Measurements from ENCODE around the gene RAB40A. TPM values are rescaled to one million over a fixed set of nuclear protein-coding genes. Genes with fewer than 3 reads are reported as not detected.

RAB40A gene
- total RNA-seq, 2 donors from 2014 or later, result 2.6 to 4.3 TPM

DNA sequence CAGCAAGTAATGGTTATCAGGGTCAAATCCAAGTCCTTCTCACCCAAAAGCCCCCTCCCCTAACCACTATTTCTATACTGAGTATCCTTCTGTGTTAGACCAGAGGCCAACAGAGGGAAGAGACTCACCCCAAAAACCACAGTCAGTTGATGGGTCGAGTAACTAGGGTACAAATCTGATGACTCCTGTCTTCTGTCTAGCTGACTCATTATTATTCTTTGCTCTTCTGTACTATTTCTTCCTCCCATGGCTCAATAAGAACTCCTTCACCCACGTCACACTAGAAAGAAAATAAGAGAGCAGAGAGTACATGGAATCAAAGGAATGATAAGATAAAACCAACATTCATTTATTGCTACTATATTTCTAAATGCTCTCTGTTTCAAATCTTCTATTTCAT, 2.0 kb downstream of the RAB40A start:
- H3K36me3 ChIP-seq, result no peaks in the 10 kb centered on the region
- TF ChIP-seq, protein P1, sequence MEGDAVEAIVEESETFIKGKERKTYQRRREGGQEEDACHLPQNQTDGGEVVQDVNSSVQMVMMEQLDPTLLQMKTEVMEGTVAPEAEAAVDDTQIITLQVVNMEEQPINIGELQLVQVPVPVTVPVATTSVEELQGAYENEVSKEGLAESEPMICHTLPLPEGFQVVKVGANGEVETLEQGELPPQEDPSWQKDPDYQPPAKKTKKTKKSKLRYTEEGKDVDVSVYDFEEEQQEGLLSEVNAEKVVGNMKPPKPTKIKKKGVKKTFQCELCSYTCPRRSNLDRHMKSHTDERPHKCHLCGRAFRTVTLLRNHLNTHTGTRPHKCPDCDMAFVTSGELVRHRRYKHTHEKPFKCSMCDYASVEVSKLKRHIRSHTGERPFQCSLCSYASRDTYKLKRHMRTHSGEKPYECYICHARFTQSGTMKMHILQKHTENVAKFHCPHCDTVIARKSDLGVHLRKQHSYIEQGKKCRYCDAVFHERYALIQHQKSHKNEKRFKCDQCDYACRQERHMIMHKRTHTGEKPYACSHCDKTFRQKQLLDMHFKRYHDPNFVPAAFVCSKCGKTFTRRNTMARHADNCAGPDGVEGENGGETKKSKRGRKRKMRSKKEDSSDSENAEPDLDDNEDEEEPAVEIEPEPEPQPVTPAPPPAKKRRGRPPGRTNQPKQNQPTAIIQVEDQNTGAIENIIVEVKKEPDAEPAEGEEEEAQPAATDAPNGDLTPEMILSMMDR (IDR thresholded peaks at IDR 0.05), result no peak
- ATAC-seq (ENCODE audit: insufficient number of reproducible peaks, low FRiP score, low read depth) (no peak), DNase-seq (ENCODE audit: low spot score) (no peak)
- no peak overlapping the region for H3K4me3 ChIP-seq
- H3K4me1 ChIP-seq (ENCODE audit: control insufficient read depth in 1 of 2, low read depth in 2 of 2), result no peaks in the 10 kb centered on the region
- H3K27me3 ChIP-seq (replicated peaks; ENCODE audit: insufficient read depth), result no peaks in the 10 kb centered on the region
- no peak overlapping the region for H3K27ac ChIP-seq
- no peaks in the 10 kb centered on the region for H3K9me3 ChIP-seq

DNA sequence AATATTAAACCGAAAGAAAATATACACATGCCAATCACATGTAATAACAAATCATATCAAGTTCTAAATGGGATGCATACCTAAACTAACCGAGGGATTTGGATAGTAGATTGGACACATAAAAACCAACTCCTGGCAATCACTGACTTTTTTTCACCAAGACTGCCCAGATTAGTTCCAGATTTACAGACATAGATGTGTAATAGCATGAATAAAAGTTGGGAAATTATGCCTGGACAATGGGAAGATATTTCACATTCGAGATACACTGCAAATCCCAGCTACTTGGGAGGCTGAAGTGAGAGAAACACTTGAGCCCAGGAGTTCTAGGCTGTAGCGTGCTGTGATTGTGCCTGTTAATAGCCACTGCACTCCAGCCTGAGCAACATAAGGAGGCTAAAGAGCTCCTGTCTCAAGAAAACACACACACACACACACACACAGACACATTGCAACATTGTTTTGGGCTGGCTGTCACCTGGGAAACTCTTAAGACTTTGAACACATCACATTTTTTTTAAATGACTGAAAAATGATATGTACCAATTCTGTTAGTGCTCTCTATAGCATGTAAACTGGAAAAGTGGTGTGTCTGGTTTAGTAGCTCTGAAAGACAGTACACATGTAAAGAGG, 5.7 kb downstream of the RAB40A start:
- Histone ChIP-seq H3K4me3 (no peak overlapping the region), H3K36me3 (no peaks in the 10 kb centered on the region), H3K27me3 (replicated peaks; ENCODE audit: insufficient read depth) (no peaks in the 10 kb centered on the region), H3K9me3 (no peaks in the 10 kb centered on the region), H3K27ac (no peak overlapping the region), H3K4me1 (ENCODE audit: control insufficient read depth in 1 of 2, low read depth in 2 of 2) (no peaks in the 10 kb centered on the region)
- TF ChIP-seq, protein P1 (IDR thresholded peaks at IDR 0.05), result no peak
- ATAC-seq (ENCODE audit: insufficient number of reproducible peaks, low FRiP score, low read depth), result no peak
- DNase-seq (ENCODE audit: low spot score), result no peak

DNA sequence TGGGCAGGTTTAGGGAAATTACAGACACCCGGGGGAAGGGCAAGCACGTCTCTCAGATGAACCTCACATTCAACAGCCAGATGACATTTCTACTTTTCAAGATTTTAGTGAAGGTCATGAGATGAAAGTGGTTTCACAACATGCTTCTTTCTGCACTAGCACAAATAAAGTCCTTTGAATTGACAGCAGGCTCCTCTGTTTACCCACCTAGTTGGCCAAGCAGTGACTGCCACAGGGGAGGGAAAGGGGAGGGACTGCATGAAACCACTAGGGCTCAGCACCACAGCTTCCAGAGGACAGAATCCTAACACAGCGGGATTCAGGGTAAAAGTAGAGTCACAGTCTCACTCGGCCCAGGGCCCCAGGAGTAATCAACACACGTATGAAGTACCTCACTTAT, 6.2 kb downstream of the RAB40A start:
- Histone ChIP-seq H3K4me1 (ENCODE audit: control insufficient read depth in 1 of 2, low read depth in 2 of 2) (no peaks in the 10 kb centered on the region), H3K36me3 (no peaks in the 10 kb centered on the region), H3K27me3 (replicated peaks; ENCODE audit: insufficient read depth) (no peaks in the 10 kb centered on the region), H3K27ac (no peak overlapping the region), H3K9me3 (no peaks in the 10 kb centered on the region), H3K4me3 (no peak overlapping the region)
- ATAC-seq (ENCODE audit: insufficient number of reproducible peaks, low FRiP score, low read depth), result no peak
- TF ChIP-seq, protein P1 (IDR thresholded peaks at IDR 0.05), result no peak
- DNase-seq (ENCODE audit: low spot score), result no peak

DNA sequence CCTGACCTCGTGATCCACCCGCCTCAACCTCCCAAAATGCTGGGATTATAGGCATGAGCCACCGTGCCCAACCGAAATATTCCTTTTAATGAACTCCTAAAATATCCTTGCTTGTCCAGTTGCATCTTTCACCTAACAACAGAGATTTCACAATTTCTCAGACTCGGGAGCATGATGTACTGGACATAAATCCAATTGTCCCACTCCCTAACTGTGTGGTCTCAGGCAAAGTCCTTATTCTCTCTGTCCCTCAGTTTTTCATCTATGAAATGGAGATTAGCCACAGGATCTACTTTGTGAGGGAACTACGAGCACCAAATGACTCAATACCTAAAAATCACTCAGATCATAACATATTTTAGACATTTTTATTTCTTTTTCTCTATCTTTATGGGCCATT, 9.3 kb downstream of the RAB40A start:
- H3K36me3 ChIP-seq, result no peaks in the 10 kb centered on the region
- no peaks in the 10 kb centered on the region for H3K4me1 ChIP-seq (ENCODE audit: control insufficient read depth in 1 of 2, low read depth in 2 of 2)
- no peaks in the 10 kb centered on the region for H3K9me3 ChIP-seq
- H3K27me3 ChIP-seq (replicated peaks; ENCODE audit: insufficient read depth), result no peaks in the 10 kb centered on the region
- no peak overlapping the region for H3K27ac ChIP-seq
- DNase-seq (ENCODE audit: low spot score) (no peak), ATAC-seq (ENCODE audit: insufficient number of reproducible peaks, low FRiP score, low read depth) (no peak)
- TF ChIP-seq, protein P1 (IDR thresholded peaks at IDR 0.05), result no peak
- no peak overlapping the region for H3K4me3 ChIP-seq

DNA sequence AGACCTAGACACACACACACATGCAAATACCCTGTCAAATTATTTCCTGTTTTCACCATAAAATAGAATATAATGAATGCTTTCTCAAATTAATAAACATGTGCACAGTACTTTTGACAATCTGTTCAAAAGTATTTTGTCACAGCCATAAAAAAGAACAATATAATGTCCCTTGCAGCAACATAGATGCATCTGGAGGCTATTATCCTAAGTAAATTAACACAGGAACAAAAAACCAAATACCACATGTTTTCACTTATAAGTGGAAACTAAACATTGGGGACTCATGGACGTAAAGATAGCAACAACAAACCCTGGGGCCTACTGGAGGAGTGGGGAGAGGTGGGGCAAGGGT, 15.5 kb downstream of the RAB40A start:
- TF ChIP-seq, protein P1 (IDR thresholded peaks at IDR 0.05), result no peak
- H3K36me3 ChIP-seq, result no peaks in the 10 kb centered on the region
- no peaks in the 10 kb centered on the region for H3K27me3 ChIP-seq (replicated peaks; ENCODE audit: insufficient read depth)
- H3K27ac ChIP-seq, result no peak overlapping the region
- ATAC-seq (ENCODE audit: insufficient number of reproducible peaks, low FRiP score, low read depth) (no peak), DNase-seq (ENCODE audit: low spot score) (no peak)
- H3K9me3 ChIP-seq, result no peaks in the 10 kb centered on the region
- no peak overlapping the region for H3K4me3 ChIP-seq
- no peaks in the 10 kb centered on the region for H3K4me1 ChIP-seq (ENCODE audit: control insufficient read depth in 1 of 2, low read depth in 2 of 2)
